ENCODE results near the gene FAM13B. TPM values are rescaled to one million over a fixed set of nuclear protein-coding genes. Genes with fewer than 3 reads are reported as not detected.

FAM13B gene
- polyA plus RNA-seq, 1 of the 3 experiments (the other 2 are of a cell fraction): 13.0 TPM

DNA sequence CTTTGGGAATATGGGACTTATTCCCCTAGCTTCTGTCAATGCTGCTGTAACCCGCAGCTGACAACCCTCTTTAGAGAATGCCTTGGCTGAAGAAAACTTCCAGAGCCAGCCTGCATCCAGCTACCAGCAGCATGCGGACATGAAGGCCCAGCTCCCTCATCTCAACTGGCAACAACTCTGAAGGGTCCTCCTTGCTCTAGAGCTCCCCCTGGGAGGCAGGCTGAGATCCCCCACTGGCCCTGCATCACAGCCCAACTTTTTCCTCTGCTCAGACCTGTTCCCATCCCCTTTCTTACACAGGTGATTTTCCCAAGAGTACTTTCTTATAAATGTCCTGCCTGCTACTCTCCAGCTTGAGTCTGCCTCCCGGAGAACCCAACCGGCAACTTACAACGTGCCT lies 32.2 kb upstream of the FAM13B start:
- no peaks in the 10 kb centered on the region for H3K4me1 ChIP-seq (ENCODE audit: control insufficient read depth in 1 of 2, insufficient read depth in 2 of 2, low read depth in 1 of 2, low read length in 1 of 2)
- no peak overlapping the region for H3K27ac ChIP-seq (ENCODE audit: low read depth in 2 of 2, low read length in 1 of 2)
- H3K4me2 ChIP-seq: no peak overlapping the region
- no peak overlapping the region for H3K9ac ChIP-seq
- no peaks in the 10 kb centered on the region for H3K9me2 ChIP-seq
- no peak overlapping the region for H3K4me3 ChIP-seq (ENCODE audit: low read depth in 2 of 2, low read length in 1 of 2)
- no peak for TF ChIP-seq GABPA (IDR thresholded peaks at IDR 0.05; ENCODE audit: low read depth)
- TF ChIP-seq, protein P1, sequence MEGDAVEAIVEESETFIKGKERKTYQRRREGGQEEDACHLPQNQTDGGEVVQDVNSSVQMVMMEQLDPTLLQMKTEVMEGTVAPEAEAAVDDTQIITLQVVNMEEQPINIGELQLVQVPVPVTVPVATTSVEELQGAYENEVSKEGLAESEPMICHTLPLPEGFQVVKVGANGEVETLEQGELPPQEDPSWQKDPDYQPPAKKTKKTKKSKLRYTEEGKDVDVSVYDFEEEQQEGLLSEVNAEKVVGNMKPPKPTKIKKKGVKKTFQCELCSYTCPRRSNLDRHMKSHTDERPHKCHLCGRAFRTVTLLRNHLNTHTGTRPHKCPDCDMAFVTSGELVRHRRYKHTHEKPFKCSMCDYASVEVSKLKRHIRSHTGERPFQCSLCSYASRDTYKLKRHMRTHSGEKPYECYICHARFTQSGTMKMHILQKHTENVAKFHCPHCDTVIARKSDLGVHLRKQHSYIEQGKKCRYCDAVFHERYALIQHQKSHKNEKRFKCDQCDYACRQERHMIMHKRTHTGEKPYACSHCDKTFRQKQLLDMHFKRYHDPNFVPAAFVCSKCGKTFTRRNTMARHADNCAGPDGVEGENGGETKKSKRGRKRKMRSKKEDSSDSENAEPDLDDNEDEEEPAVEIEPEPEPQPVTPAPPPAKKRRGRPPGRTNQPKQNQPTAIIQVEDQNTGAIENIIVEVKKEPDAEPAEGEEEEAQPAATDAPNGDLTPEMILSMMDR (IDR thresholded peaks at IDR 0.05): peak; percentile 30
- H4K20me1 ChIP-seq (ENCODE audit: insufficient read depth): no peaks in the 10 kb centered on the region
- CTCF ChIA-PET: interaction anchor here (1.0 to 10.5 kb wide), 6 partner anchors 12 to 287 kb away, joined by 3 to 84 read pairs (median 7); partner anchors contain the start of gene FAM13B
- POLR2A ChIA-PET: no interaction called here
- H3K27me3 ChIP-seq (ENCODE audit: insufficient read depth): no peaks in the 10 kb centered on the region
- no peak overlapping the region for H2AFZ ChIP-seq (ENCODE audit: low read depth)
- H3K36me3 ChIP-seq (replicated peaks in 1 of 2; ENCODE audit: control insufficient read depth in 1 of 2, insufficient read depth in 2 of 2, low read length in 1 of 2): no peaks in the 10 kb centered on the region
- no peaks in the 10 kb centered on the region for H3K79me2 ChIP-seq (ENCODE audit: insufficient read depth)
- no peaks in the 10 kb centered on the region for H3F3A ChIP-seq (replicated peaks; ENCODE audit: insufficient read depth)
- DNase-seq: no peak
- WGBS (ENCODE audit: low lambda C conversion rate): 85% methylated on average over 5 of the region's 5 CpGs
- H3K9me3 ChIP-seq: no peaks in the 10 kb centered on the region

DNA sequence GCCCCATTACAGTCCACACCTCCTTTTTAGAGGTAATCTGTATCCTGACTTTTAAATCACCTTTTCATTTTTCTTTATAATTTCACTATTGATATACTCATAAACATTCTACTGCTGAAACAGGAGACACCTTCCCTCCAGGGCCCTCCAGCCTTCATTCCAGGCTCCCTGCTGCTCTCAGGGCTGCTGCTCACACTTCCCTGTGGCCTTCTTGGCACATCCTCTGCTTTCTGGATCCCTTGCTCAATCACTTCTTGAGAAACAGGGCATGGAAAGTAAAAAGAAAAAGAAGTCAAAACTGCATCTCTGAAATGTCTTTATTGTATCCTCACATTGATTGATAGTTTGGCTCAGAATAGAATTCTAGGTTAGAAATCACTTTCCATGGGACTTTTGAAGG lies 31.6 kb upstream of the FAM13B start:
- Histone ChIP-seq H3K36me3 (replicated peaks in 1 of 2; ENCODE audit: control insufficient read depth in 1 of 2, insufficient read depth in 2 of 2, low read length in 1 of 2) (no peaks in the 10 kb centered on the region), H3K4me3 (ENCODE audit: low read depth in 2 of 2, low read length in 1 of 2) (no peak overlapping the region), H3K9me3 (no peaks in the 10 kb centered on the region), H4K20me1 (ENCODE audit: insufficient read depth) (no peaks in the 10 kb centered on the region), H2AFZ (ENCODE audit: low read depth) (no peak overlapping the region), H3K27ac (ENCODE audit: low read depth in 2 of 2, low read length in 1 of 2) (no peak overlapping the region), H3K4me2 (no peak overlapping the region), H3K27me3 (ENCODE audit: insufficient read depth) (no peaks in the 10 kb centered on the region), H3K79me2 (ENCODE audit: insufficient read depth) (no peaks in the 10 kb centered on the region), H3K9ac (no peak overlapping the region), H3K9me2 (no peaks in the 10 kb centered on the region), H3F3A (replicated peaks; ENCODE audit: insufficient read depth) (no peaks in the 10 kb centered on the region), H3K4me1 (ENCODE audit: control insufficient read depth in 1 of 2, insufficient read depth in 2 of 2, low read depth in 1 of 2, low read length in 1 of 2) (no peaks in the 10 kb centered on the region)
- DNase-seq: no peak
- TF ChIP-seq FOXJ3 (CRISPR knock-in tag; IDR thresholded peaks at IDR 0.05): no peak
- TF ChIP-seq, protein P2, sequence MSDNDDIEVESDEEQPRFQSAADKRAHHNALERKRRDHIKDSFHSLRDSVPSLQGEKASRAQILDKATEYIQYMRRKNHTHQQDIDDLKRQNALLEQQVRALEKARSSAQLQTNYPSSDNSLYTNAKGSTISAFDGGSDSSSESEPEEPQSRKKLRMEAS (IDR thresholded peaks at IDR 0.05; ENCODE audit: low read depth): no peak
- TF ChIP-seq SIN3A (IDR thresholded peaks at IDR 0.05; ENCODE audit: borderline replicate concordance, low read depth, low read length): no peak
- no peak for TF ChIP-seq EP300 (IDR thresholded peaks at IDR 0.05; ENCODE audit: borderline replicate concordance in 1 of 2, low read depth in 1 of 2, low read length in 1 of 2)
- no peak for TF ChIP-seq ELF1 (IDR thresholded peaks at IDR 0.05)
- no peak for TF ChIP-seq GATA2 (CRISPR knock-in tag; IDR thresholded peaks at IDR 0.05)
- TF ChIP-seq JUND (IDR thresholded peaks at IDR 0.05): no peak
- TF ChIP-seq RAD21 (IDR thresholded peaks at IDR 0.05; ENCODE audit: low read length): no peak
- TF ChIP-seq CHD2 (IDR thresholded peaks at IDR 0.05; ENCODE audit: low read length, partially characterized antibody): no peak
- TF ChIP-seq FOXM1 (IDR thresholded peaks at IDR 0.05; ENCODE audit: low read depth): no peak
- TF ChIP-seq, protein P3, sequence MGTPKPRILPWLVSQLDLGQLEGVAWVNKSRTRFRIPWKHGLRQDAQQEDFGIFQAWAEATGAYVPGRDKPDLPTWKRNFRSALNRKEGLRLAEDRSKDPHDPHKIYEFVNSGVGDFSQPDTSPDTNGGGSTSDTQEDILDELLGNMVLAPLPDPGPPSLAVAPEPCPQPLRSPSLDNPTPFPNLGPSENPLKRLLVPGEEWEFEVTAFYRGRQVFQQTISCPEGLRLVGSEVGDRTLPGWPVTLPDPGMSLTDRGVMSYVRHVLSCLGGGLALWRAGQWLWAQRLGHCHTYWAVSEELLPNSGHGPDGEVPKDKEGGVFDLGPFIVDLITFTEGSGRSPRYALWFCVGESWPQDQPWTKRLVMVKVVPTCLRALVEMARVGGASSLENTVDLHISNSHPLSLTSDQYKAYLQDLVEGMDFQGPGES (IDR thresholded peaks at IDR 0.05; ENCODE audit: low read depth, low read length): no peak
- POLR2A ChIA-PET: no interaction called here
- CTCF ChIA-PET: interaction anchor here (1.0 to 10.5 kb wide), 6 partner anchors 13 to 286 kb away, joined by 3 to 84 read pairs (median 7); partner anchors contain the start of gene FAM13B

Measured in SK-N-SH (cell line).